Activated CD4-positive, CD25-positive, alpha-beta regulatory T cell treated with anti-CD3 and anti-CD28 coated beads, Interleukin-2, amount 50 U/mL, for 72 hours (primary cell): ENCODE results near the gene FRMD8.

Experiments
- DNase-seq: peaks from one replicate; pipeline ENCODE4 v3.0.0; 2021

FRMD8 gene

DNA sequence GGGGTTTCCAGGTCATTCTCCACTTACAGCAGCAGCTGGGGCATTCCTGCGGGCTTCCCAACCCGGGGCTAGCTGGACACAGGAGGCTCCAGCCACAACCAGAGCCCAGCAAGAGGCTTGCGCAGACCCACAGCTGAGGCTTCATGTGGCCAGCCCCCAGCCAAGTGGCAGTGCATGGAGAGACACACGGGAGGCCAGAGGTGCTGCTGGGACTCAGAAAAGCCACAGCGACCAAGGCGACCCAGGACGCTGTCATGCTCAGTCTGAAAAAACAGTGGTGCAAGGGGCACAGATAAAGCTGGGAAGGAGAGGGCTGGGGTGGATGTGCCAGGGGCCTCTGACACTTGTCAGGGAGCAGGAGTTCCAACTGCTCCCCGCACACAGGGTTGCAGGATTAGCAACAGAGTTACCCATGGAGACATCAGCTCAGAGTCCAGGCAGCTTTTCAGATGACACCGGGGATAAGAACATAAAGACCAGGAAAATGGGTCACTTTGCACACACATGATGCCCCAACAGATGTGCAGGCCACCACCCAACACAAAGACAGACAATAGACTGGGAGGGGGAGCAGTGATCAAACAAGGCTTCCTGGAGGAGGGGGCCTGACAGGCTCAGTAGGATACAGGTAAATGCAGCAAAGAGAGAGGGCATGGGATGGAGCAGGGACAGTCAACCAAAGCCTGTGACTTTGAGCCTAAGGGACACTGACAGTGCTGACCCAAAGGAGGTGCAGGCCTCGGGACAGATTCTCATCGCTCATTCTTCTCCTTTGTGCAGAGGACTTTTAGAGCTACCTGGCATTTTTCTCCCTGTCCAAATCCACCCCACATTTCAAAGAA, 29.3 kb downstream of the FRMD8 start:
- DNase-seq = no peak

DNA sequence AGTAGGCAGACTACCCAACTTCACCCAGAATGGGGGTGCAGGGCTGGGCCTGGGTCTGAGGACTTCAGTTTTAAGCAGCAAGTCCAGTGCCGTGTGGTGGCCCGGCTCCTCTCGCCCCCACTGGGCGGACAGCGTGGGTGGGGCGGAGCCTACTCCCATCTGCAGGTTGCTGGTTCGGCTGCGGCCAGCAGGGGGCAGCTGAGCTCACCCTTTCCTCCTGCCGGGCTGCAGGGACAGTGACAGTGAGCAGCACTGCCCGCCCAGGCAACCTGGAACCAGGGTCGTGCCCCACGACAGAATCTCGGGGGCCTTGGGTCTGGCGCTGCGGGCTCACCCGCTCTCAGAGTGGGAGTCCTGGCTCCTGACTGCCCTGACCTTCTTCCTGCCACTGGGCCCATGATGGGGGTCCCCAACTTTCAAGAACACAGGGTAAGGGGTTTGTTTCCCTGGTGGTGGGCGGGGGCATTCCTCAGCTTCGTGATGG, 29.9 kb downstream of the FRMD8 start:
- peak; percentile 96 for DNase-seq

DNA sequence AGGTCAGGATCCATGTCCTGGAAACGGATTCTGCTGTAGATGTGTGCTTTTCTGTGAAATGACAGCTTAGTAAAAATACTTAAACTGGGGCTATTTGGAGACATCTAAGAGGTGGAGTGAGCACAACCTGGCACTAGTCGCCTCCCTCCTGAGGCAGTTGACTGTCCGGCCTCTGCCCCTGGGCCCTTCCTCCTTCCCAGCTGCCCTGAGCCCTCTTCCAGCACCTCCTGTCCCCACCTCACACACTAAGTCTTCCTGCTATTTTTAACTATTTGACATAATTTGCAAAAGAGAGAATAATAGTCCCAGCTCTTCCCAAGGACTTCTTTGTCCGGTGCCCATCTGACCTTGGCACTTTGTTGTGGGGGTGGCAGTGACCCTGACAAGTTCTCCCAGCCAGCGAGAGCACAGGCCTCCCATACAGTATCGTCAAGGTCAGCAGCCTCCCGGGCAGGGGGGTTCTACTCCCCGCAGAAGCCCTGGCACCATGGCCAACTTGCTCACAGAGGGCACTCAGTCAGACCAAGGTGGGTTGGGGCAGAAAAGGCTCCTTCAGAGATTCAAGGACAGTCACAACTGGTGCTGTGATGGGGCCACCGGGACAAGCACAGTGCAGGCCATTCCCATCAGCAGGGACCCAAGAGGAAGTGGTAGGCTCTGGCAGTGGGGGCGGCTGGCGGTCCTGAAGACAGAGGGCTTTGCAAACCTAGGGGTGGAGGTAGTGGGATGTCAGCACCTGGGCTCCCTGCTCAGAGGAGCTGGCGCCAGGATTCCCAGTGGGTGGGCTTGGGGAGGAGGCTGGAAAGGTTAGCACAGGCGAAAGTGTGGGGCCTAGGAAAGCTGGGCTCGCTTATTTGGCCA, 30.6 kb downstream of the FRMD8 start:
- peak; percentile 52 for DNase-seq

DNA sequence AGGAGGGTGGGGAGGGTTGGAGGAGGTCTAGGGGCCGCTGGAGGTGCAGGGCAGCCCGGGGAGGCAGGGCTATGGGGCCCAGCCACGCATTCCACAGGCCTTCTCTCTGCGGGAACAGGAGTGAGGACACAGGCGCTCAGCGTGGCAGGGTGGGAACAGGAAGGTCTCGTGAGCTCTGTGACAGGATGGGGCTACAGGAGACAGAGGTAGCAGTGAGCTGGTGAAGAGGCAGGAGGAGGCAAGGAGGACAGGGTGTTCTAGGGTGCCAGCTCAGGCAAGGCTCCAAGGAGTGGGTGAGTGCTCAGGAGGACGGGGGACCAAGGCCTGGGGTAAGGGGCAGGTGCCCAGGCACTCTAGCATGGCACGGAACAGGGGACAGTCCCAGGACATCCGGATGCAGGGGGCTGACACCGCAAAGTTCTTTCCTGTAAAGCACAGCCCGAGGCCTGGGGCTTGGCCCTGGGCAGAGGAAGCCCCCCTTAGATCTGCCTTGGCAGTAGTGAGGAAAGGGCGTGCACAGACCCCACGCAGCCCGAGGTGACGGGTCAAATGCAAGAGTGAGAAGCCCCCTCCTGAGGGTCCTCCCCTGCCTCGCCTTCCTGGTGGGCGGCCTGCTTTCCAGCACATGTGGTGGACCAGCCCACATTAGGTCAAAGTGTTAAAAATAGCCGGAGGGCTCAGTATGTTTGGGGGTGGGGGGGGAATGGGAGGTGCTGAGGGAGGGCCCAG, 31.4 kb downstream of the FRMD8 start:
- DNase-seq = peak; percentile 70

DNA sequence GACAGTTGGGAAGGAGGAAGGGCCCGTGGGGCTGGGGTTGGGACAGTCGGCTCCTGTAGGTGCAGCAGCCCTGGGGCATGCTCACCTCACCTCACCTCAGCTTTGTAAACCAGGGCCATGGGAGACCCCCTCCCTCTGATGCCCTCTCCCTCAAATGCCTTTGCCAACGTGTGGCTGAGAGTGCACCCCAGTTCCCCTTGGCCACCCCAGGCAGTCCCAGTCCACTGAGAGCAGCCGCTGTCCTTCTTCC, 31.9 kb downstream of the FRMD8 start:
- no peak for DNase-seq

DNA sequence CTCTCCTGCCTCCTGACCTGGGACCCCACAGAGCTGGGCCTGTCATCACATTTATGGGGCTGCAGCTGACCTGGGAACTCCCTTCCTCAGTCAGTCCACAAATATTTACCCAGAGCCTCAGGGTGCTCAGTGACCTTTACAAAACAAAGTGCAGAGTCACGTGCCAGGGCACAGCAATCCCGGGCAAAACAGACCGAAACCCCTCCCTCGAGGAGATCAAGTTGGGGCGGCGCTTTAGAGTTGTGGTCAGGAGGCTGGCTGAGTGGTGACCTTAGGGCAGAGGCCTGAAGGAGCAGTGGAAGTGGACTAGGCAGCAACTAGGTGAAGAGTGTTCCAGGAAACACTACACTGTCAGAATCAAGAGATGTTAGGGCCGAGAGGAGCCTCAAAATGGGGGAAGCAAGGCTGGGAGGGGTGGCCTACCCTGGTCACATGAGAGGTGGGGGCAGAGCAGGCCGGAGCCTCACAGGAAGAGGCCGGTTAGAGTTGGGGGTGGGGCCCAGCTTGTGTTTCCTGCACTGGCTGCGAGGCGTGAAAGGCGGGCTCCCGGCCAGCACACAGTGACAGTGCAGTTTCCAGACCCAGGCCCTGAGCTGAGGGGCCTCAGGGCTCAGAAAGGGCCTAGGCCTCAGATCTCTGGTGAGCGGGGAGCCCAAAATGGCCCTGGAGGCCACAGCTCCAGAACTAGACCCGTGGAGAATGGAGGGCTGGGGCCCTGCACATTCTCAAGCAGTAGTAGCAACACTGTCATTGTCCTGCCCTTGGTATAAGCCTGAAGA, 32.4 kb downstream of the FRMD8 start:
- peak; percentile 91 for DNase-seq

DNA sequence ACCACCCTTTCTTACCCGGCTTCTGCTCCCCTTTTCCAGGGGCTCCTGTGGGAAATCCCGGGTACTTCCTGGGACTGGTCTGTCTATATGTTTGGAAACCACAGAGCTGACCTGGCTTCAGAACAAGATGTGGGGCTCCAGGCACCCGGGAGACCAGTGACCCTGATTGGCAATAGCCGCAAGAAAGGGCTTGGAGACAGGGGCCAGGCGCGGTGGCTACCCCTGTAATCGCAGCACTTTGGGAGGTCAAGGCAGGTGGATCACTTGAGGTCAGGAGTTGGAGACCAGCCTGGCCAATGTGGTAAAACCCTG, 33.0 kb downstream of the FRMD8 start:
- DNase-seq = no peak

DNA sequence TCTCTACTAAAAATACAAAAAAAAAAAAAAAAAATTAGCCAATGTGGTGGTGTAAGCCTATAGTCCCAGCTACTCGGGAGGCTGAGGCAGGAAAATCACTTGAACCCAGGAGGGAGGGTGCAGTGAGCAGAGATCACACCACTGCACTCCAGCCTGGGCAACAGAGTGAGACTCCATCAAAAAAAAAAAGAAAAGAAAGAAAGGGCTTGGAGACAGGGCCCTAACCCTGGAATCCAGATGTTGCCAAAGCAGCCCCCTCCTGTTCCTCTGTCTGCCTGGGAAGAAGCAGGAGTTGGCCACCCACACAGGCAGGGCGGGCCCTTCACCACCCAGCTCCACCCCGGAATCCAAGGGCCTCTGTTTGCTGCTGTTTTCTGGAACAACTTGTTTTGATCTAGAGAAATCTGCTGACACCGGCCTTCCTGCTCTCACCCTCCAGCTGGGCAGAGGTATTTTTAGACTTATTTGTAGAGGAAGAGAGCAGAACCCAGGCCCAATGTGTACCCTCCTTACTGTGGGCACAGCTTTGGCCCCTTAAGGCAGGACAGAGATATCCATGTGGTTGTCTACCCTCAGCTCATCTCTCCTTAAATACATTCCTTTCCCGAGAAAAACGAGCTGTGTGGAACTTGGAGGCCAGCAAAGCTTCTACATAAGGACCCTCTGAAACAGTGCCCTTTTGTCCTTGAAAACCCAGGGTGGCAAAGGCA, 33.5 kb downstream of the FRMD8 start:
- peak; percentile 69 for DNase-seq

DNA sequence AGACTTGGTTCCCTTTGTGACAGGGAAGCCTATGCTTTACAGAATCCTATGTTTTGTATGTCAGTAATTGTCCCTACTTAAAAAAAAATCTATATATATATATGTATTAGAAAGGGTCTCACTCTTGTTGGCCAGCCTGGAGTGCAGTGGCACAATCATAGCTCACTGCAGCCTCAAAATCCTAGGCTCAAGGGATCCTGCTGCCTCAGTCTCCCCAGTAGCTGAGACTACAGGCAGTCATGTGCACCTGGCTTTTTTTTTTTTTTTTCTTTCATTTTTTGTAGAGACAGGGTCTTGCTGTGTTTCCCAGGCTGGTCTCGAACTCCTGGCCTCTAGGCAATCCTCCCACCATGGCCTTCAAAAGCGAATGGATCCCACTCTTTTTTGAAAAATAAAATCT, 34.1 kb downstream of the FRMD8 start:
- no peak for DNase-seq

DNA sequence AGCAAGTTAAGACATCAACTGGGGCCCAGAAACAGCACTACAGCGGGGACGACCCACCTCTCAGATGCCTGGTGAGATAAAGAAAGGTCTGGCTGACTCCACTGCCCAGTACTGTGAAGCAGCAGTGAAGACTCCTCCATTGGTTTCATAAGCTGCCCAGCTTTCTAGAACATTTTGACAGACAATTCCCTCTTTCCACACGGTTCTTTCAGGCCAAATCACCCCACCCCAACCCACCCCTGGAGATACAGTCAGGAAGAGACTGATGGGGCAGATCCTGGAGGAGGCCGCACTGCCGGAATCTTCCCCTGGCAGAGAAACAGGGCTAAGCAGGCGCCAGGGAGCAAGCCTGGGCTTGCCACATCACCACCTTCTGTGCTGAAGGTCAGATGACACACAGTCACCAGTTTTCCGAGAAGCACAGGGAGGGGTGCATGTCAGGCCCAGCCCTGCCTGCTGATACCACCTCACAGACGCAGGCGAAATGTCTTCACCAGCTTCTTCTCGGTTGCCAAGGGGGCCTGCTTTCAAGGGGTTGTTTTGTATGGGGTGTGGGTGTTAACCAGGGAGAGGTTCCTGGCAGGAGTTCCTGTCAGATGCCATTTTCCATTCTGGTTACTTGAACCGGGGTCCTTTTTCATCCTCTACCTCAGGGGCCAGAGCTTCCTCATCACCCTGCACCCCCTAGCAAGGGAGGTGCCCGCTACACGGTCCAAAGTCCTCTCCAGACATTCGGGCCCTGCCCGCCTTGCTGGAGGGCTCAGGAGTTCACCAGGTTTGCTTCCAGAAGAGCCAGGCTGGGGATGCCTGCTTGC, 34.7 kb downstream of the FRMD8 start:
- DNase-seq = peak; percentile 81

DNA sequence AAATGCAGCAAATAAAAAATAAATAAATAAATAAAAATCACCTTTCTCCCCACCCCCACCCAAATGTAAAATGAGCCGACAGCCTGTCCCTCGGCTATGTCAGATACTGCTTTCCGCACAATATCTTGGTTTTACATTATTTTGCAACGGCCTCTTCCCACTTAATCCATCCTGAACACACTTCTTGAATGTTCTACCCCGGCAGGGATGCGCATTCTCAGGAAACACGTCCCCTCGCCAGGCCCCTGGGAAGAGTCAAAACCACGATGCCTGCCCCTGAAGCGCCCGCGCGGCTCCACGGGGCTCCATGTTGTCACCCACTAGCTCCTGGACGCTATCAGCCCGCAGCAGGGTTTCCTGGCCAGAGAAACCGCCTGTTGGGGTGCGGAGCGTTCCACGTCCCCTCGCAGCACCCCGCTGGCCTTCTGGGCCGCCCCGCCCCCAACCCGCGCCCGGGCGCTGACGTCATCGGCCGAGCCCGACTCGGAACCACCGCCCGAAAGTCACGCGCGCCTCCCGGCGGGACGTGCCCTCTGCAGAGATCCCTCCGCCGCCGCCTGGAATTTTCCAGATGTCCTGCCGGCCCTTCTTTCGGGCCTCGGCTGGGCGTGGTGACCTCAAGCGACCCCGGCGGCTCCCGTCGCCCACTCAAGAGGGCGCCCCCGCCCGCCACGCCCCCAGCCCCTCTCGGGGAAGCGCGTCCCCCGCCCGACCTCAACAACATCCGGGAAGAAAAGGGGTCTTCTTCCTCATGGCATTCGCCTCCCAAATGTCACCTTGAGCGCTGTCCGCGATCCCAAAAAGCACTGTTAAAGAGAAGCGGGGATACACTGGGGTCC, 35.6 kb downstream of the FRMD8 start:
- peak; percentile 97 for DNase-seq

DNA sequence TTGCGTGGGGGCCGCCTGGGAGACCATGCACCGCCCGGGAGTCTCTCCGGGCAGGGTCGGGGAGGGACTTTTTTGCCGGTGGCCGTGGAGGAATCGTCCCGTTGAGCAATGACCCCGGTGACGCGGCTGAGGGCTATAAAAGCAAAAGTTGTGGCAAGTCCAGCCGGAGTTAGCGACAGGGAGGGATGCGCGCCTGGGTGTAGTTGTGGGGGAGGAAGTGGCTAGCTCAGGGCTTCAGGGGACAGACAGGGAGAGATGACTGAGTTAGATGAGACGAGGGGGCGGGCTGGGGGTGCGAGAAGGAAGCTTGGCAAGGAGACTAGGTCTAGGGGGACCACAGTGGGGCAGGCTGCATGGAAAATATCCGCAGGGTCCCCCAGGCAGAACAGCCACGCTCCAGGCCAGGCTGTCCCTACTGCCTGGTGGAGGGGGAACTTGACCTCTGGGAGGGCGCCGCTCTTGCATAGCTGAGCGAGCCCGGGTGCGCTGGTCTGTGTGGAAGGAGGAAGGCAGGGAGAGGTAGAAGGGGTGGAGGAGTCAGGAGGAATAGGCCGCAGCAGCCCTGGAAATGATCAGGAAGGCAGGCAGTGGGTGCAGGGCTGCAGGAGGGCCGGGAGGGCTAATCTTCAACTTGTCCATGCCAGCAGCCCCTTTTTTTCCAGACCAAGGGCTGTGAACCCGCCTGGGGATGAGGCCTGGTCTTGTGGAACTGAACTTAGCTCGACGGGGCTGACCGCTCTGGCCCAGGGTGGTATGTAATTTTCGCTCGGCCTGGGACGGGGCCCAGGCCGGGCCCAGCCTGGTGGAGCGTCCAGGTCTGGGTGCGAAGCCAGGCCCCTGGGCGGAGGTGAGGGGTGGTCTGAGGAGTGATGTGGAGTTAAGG, 36.4 kb downstream of the FRMD8 start, which contains the start of gene NEAT1:
NEAT1 (plus strand) TSS at position 166 of the 883 bp plus-strand sequence.
- DNase-seq = peak; percentile 95

DNA sequence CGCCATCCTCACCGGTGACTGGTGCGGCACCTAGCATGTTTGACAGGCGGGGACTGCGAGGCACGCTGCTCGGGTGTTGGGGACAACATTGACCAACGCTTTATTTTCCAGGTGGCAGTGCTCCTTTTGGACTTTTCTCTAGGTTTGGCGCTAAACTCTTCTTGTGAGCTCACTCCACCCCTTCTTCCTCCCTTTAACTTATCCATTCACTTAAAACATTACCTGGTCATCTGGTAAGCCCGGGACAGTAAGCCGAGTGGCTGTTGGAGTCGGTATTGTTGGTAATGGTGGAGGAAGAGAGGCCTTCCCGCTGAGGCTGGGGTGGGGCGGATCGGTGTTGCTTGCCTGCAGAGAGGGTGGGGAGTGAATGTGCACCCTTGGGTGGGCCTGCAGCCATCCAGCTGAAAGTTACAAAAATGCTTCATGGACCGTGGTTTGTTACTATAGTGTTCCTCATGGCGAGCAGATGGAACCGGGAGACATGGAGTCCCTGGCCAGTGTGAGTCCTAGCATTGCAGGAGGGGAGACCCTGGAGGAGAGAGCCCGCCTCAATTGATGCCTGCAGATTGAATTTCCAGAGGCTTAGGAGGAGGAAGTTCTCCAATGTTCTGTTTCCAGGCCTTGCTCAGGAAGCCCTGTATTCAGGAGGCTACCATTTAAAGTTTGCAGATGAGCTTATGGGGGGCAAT, 37.2 kb downstream of the FRMD8 start:
- peak; percentile 45 for DNase-seq

DNA sequence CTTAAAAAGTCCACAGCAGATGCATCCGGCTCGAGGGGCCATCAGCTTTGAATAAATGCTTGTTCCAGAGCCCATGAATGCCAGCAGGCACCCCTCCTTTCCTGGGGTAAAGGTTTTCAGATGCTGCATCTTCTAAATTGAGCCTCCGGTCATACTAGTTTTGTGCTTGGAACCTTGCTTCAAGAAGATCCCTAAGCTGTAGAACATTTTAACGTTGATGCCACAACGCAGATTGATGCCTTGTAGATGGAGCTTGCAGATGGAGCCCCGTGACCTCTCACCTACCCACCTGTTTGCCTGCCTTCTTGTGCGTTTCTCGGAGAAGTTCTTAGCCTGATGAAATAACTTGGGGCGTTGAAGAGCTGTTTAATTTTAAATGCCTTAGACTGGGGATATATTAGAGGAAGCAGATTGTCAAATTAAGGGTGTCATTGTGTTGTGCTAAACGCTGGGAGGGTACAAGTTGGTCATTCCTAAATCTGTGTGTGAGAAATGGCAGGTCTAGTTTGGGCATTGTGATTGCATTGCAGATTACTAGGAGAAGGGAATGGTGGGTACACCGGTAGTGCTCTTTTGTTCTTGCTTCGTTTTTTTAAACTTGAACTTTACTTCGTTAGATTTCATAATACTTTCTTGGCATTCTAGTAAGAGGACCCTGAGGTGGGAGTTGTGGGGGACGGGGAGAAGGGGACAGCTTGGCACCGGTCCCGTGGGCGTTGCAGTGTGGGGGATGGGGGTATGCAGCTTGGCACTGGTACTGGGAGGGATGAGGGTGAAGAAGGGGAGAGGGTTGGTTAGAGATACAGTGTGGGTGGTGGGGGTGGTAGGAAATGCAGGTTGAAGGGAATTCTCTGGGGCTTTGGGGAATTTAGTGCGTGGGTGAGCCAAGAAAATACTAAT, 38.0 kb downstream of the FRMD8 start:
- DNase-seq = peak; percentile 66

DNA sequence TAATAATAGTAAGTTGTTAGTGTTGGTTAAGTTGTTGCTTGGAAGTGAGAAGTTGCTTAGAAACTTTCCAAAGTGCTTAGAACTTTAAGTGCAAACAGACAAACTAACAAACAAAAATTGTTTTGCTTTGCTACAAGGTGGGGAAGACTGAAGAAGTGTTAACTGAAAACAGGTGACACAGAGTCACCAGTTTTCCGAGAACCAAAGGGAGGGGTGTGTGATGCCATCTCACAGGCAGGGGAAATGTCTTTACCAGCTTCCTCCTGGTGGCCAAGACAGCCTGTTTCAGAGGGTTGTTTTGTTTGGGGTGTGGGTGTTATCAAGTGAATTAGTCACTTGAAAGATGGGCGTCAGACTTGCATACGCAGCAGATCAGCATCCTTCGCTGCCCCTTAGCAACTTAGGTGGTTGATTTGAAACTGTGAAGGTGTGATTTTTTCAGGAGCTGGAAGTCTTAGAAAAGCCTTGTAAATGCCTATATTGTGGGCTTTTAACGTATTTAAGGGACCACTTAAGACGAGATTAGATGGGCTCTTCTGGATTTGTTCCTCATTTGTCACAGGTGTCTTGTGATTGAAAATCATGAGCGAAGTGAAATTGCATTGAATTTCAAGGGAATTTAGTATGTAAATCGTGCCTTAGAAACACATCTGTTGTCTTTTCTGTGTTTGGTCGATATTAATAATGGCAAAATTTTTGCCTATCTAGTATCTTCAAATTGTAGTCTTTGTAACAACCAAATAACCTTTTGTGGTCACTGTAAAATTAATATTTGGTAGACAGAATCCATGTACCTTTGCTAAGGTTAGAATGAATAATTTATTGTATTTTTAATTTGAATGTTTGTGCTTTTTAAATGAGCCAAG, 38.9 kb downstream of the FRMD8 start:
- DNase-seq = peak; percentile 67
